Endothelial cell of umbilical vein (primary cell): ENCODE data around the gene LHX6.
A peak's percentile ranks its signal among the peaks of the same experiment; 100 is the strongest.

Experiments
- EZH2 ChIP-seq: IDR thresholded peaks from 2 replicates; pipeline ENCODE4 v1.6.1; 2012; ENCODE audit warnings: borderline replicate concordance, low read depth, mild to moderate bottlenecking, moderate library complexity, low read length, inconsistent platforms; ENCODE audit not compliant: severe bottlenecking
- FOS ChIP-seq: IDR thresholded peaks from 2 replicates; pipeline ENCODE4 v1.6.1; 2011; ENCODE audit warnings: mild to moderate bottlenecking, low read length, moderate library complexity, borderline replicate concordance; ENCODE audit not compliant: insufficient read depth
- JUN ChIP-seq: IDR thresholded peaks from 2 replicates; pipeline ENCODE4 v1.6.1; 2011; ENCODE audit warnings: borderline replicate concordance, low read depth; ENCODE audit not compliant: insufficient read length, insufficient read depth
- MYC ChIP-seq: IDR thresholded peaks from one replicate; pipeline ENCODE4 v1.6.1; 2011; ENCODE audit warnings: mild to moderate bottlenecking, low read depth, low read length
- POLR2A ChIP-seq: IDR thresholded peaks from 2 replicates; pipeline ENCODE4 v1.6.1; 2012; ENCODE audit warnings: low read depth, mild to moderate bottlenecking, control low read depth, low read length
- POLR2AphosphoS5 ChIP-seq: IDR thresholded peaks from 2 replicates; pipeline ENCODE4 v1.6.1; 2012; ENCODE audit warnings: low read depth, mild to moderate bottlenecking, control low read depth, low read length, moderate library complexity; ENCODE audit not compliant: insufficient read depth
- TF ChIP-seq, protein P1 (sequence below), 2 donors: IDR thresholded peaks; 1 replicate in 1 of 2; 2 replicates in 1 of 2; pipeline ENCODE4 v1.5.1; 2011; ENCODE audit warnings: low read length in 2 of 2, mild to moderate bottlenecking in 2 of 2, moderate library complexity in 2 of 2, control low read depth in 1 of 2, inconsistent platforms in 1 of 2, low read depth in 1 of 2; ENCODE audit not compliant: insufficient read depth in 1 of 2; ENCODE audit errors: extremely low read depth in 1 of 2
- TF ChIP-seq, protein P2 (sequence below): IDR thresholded peaks from 2 replicates; pipeline ENCODE4 v1.6.1; 2011; ENCODE audit not compliant: insufficient read depth, insufficient read length

DNA sequence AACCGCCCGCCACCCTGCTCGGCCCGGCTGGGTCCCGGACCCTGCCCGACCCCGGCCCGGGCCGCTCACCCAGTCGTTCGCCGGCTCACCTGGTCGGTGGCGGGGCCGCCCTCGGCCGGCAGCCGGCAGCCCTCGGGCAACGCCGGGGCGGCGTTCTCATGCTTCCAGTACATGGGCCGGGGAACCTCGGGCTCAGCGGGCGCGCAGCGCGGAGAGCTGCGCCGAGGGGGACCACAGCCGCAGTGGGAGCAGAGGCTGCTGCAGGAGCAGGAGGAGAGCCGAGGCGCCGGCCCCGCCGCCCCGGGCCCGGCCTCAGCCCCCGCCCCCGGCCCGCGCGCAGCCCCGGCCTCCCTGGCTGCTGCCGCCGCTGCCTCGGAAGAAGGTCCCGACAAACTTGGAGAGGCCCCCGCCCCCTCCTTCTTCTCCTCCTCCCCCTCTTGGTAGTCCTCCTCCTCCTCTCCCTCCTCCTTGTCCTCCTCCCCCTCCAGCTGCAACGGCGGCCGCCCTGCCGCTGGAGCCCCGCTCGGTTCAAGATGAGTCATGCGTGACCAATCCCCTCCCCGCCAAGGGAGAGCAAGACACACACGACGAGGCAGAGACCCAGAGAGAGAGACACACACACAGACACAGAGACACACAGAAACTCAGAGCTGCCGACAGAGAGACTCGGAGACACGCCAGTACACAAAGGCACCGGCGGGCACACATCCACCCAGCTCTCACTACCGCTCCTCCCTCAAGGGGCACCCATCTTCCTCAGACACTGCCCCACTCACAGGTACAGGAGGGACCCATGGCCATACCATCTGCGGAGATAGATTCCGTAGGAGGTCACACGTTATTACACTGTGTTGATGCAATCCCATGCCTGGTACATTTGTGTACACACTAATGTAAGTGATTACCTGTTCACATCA lies at the start of gene LHX6:
- TF ChIP-seq, protein P1, sequence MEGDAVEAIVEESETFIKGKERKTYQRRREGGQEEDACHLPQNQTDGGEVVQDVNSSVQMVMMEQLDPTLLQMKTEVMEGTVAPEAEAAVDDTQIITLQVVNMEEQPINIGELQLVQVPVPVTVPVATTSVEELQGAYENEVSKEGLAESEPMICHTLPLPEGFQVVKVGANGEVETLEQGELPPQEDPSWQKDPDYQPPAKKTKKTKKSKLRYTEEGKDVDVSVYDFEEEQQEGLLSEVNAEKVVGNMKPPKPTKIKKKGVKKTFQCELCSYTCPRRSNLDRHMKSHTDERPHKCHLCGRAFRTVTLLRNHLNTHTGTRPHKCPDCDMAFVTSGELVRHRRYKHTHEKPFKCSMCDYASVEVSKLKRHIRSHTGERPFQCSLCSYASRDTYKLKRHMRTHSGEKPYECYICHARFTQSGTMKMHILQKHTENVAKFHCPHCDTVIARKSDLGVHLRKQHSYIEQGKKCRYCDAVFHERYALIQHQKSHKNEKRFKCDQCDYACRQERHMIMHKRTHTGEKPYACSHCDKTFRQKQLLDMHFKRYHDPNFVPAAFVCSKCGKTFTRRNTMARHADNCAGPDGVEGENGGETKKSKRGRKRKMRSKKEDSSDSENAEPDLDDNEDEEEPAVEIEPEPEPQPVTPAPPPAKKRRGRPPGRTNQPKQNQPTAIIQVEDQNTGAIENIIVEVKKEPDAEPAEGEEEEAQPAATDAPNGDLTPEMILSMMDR (IDR thresholded peaks at IDR 0.05; ENCODE audit: extremely low read depth in 1 of 2, insufficient read depth in 1 of 2, low read depth in 1 of 2, low read length in 2 of 2): no peak
- TF ChIP-seq POLR2A (no peak), POLR2AphosphoS5 (no peak), MYC (no peak), FOS (peak; percentile 66), EZH2 (peak; percentile 80), JUN (peak; percentile 28)
- TF ChIP-seq, protein P2, sequence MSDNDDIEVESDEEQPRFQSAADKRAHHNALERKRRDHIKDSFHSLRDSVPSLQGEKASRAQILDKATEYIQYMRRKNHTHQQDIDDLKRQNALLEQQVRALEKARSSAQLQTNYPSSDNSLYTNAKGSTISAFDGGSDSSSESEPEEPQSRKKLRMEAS: no peak
